ENCODE data around the gene CXCL17.
A peak's percentile ranks its signal among the peaks of the same experiment; 100 is the strongest.

CXCL17 gene

GRCh38 chr19:42423462-42424344, 19.0 kb downstream of the CXCL17 start:
- DNase-seq (ENCODE audit: low read depth), result peak; percentile 73

GRCh38 chr19:42422901-42423461, 19.8 kb downstream of the CXCL17 start:
- DNase-seq (ENCODE audit: low read depth), result no peak

DNA sequence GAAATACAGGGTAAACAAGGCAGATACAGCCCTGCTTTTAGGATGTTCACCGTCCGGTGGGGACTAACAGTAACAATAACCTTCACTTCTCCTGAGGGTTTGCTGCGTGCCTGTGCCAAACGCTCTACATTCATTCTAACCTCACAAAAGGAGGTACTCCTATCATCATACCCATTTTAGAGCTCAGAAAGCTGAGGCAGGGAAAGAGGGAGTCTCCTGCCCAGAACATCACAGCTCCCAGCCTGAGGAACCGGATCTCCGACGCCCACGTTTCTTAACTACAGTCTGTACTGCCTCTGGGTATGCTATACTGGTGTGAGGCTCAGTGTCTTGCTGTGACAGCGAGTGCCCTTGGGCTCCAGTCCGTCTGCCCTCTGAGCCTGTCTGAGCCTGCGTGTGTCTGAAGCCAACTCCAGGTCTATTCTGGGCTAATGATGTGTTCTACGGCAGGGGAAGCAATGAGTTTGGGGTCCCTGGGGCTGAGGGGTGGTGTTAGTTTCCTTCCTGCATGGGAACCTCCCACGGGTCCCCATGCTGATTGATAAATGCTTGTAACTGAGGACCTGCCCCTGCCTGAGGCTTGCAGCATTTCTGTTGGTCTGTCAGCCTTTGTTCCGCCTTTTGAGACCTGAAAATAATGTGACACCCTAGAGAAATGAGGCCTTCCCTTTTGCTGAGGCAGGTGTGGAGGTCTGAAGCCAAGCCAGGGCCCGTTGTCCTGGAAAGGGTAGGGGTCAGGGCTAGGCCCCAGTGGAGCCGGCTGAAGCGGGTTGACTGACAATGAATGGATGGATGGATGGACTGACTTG, 20.4 kb downstream of the CXCL17 start:
- DNase-seq (ENCODE audit: low read depth), result no peak

- DNase-seq (ENCODE audit: low read depth), result no peak
These were observed 21.1 kb downstream of the CXCL17 start for GRCh38 chr19:42421591-42422031.

- no peak for DNase-seq (ENCODE audit: low read depth)
These were observed 21.6 kb downstream of the CXCL17 start for GRCh38 chr19:42421101-42421500.

GRCh38 chr19:42420055-42420544, 22.6 kb downstream of the CXCL17 start:
- DNase-seq (ENCODE audit: low read depth), result no peak

GRCh38 chr19:42419309-42419708, 23.4 kb downstream of the CXCL17 start:
- DNase-seq (ENCODE audit: low read depth), result no peak

DNA sequence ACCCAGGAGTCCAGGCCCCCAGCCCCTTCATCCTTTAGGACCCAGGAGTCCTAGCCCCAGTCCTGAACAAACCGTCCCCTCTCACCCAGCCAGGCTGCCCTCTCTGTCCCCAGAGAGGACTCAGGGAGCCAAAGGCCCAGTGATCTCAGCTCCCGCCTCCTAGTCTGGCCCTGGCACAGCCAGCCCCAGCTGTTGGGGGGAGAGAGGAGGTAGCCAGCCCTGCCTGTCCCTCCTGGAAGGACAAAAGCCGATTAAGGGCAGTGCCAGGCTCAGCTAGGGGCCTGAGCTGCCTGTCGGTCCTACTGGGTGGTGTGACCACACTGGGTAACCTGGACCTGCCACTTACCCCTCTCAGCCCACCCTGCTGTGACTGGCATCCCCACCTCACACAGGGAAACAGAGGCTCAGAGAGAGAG, 30.1 kb downstream of the CXCL17 start:
- DNase-seq (ENCODE audit: low read depth), result no peak

GRCh38 chr19:42412227-42412626, 30.5 kb downstream of the CXCL17 start:
- no peak for DNase-seq (ENCODE audit: low read depth)

- DNase-seq (ENCODE audit: low read depth), result no peak
These were observed 31.1 kb downstream of the CXCL17 start for GRCh38 chr19:42411581-42412178.

DNA sequence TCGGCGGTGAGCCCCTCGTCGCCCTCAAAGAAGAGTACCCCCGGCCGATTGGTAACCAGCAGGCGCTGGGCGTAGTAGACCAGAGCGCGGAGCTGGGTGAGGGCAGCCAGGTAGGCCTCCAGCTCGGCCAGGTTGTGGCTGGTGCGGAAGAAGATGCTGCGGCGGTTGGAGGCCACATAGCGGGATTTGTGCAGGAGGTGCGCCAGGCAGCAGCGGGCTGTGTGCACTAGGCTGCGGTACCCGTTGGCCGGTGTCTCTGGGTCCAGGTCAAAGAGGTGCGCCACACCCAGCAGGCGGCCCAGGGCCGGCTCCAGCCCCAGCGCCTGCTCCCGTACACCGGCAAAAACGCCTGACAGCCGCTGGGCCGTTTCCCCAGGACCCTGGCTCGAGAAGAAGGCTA, 32.4 kb downstream of the CXCL17 start:
- no peak for DNase-seq (ENCODE audit: low read depth)

- DNase-seq (ENCODE audit: low read depth), result no peak
These were observed 33.3 kb downstream of the CXCL17 start for GRCh38 chr19:42409477-42409876.

- DNase-seq (ENCODE audit: low read depth), result no peak
These were observed 35.0 kb downstream of the CXCL17 start for GRCh38 chr19:42407816-42408175.

DNA sequence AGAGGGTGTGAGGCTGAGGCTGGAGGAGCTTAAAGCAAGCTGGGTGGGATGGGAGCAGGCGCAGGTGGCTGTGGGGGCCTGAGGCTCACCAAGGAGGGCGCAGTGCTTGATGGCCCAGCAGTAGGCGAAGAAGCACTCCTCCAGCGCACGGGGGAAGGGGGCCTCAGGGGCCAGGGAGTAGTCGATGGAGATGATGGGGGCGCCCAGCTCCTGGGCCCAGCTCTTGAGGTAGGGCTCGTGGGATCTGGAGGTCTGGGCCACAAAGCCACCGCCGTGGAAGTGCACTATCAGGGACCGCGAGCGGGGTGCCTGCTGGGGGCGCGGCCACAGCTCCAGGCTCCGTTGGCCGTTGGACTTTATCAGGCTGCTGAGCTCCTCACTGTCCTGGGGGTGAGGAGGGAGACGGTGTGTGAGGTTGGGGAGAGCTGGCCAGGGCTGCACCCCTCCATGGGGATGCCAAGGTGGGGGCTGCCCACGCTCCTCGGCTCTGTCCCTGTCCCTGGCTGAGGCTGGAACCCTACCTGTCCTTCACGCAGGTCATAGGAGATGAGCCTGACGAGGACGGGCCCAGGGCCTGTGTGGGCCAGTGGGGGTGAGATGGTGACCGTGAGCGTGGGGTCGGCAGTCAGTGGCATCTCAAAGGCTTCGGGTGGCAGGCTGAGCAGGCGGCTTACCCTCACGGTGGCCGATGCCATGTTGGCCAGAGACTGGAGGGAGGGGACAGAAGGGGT, 35.5 kb downstream of the CXCL17 start:
- no peak for DNase-seq (ENCODE audit: low read depth)

DNA sequence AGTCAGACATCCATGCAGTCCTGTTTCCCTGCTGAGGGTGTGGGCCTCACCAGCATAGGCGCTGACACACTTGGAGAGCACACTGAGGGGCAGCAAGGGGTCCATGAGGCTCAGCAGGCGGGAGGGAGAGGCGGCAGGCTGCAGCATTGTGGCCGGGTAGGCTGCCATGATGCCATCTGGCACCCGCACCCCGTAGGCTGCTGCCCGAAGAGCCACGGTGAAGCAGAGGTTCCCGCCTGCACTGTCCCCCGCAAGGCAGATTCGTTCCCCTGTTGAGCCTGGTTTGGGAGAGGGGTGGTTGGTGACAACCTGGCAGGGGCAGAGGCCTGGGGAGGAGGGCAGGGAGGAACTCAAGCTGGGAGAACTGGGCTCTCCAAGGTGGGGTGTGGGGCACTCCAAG, 36.6 kb downstream of the CXCL17 start:
- DNase-seq (ENCODE audit: low read depth), result no peak

GRCh38 chr19:42403586-42403985, 39.2 kb downstream of the CXCL17 start:
- DNase-seq (ENCODE audit: low read depth), result no peak

DNA sequence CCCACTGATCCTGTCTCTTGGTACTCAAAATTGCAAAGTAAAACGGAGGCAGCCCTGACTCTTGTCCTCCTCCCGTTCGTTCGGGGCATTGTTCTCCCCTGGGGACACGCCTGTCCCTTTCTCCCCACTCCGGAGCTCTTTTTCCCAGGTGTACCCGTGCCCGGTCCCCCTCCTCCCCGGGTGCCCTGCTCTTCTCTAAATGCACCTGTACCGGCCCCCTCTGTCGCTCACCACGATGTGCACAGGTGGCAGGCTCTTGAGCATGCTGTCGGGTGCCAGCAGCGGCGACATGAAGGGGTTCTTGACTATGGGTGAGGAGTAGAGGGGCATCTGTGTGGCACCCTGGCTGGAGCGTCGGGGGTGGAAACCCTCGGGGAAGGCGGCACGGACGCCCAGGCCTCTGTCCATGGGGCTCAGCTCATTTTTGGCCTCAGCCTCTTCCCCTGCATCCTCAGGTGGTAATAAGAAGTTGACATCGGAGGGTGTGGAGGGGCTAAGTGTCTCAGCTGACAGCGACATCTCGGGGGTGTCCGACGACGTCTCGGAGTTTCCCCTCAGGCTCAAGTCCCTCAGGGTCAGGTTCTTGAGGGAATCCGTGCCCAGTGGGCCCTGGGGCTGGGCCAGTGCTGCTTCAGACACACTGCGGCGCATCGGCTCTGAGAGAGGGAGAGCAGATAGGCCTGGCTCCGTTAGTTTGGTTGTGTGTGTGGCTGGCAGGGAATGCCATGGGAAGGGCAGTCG, 40.2 kb downstream of the CXCL17 start:
- no peak for DNase-seq (ENCODE audit: low read depth)

- DNase-seq (ENCODE audit: low read depth), result no peak
These were observed 41.1 kb downstream of the CXCL17 start for GRCh38 chr19:42401365-42402303.

DNA sequence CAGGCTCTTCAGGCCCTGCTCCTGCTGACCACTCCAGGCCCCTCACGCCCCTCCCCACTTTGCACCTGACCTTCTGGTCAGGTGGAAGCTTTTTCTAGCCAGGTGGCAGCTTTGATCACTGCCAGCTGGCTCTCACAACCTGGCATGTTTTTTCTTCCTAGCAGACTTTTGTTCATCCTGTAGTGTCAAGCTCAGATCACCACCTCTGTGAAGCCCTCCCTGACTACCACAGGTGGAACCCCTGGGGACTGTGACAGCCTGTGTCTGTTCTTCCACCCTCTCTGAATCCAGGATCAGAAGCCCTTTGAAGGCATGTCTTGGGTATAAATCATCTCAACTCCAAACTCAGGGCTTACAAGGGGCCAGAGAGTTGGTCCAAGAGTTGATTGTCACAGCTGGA, 42.3 kb downstream of the CXCL17 start:
- no peak for DNase-seq (ENCODE audit: low read depth)
